ENCODE results near the gene NINJ1.

DNA sequence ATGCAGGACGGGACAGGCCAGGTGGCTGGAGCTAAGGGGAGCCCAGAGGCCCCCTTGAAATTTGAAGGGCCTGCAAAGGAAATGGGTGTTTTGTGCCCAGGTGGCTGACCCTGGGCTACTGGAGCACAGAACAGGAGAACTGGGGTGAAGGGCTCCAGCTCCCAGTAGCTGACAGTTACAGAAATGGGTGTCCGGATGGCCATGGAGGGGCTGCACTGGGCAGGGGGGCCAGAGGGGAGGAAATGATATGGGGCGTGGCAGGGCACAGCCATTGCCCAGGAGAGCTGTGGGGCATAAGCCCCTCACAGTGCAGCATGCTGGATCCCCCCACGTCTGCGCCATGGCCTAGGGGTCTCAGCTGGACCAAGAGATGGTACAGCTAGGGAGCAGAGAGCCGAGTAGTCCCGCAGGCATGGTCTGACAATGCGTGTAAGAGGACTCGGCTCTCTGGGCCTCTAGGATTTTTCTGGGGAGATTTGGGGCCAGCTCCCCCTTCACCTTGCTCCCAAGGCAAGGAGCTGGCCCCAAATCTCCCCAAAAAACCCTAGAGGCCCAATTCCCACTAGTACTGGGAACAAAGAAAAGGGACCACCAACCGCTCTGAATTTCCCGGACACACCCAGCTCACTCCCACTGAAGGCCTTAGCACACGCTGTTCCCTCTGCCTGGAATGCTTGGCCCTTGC, 45.9 kb downstream of the NINJ1 start:
- TF ChIP-seq POLR2A (IDR thresholded peaks at IDR 0.05; ENCODE audit: low read depth, low read length) = no peak
- TF ChIP-seq, protein P1, sequence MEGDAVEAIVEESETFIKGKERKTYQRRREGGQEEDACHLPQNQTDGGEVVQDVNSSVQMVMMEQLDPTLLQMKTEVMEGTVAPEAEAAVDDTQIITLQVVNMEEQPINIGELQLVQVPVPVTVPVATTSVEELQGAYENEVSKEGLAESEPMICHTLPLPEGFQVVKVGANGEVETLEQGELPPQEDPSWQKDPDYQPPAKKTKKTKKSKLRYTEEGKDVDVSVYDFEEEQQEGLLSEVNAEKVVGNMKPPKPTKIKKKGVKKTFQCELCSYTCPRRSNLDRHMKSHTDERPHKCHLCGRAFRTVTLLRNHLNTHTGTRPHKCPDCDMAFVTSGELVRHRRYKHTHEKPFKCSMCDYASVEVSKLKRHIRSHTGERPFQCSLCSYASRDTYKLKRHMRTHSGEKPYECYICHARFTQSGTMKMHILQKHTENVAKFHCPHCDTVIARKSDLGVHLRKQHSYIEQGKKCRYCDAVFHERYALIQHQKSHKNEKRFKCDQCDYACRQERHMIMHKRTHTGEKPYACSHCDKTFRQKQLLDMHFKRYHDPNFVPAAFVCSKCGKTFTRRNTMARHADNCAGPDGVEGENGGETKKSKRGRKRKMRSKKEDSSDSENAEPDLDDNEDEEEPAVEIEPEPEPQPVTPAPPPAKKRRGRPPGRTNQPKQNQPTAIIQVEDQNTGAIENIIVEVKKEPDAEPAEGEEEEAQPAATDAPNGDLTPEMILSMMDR (IDR thresholded peaks at IDR 0.05; ENCODE audit: extremely low read depth in 1 of 2, insufficient read depth in 1 of 2, low read depth in 1 of 2, low read length in 2 of 2) = no peak
- no peak for TF ChIP-seq EZH2 (IDR thresholded peaks at IDR 0.05; ENCODE audit: borderline replicate concordance, low read depth, low read length, severe bottlenecking)
- no peak for TF ChIP-seq JUN (IDR thresholded peaks at IDR 0.05; ENCODE audit: borderline replicate concordance, insufficient read depth, insufficient read length, low read depth)
- no peak for TF ChIP-seq MAX (IDR thresholded peaks at IDR 0.05; ENCODE audit: insufficient read depth, insufficient read length)
- no peak for TF ChIP-seq POLR2AphosphoS5 (IDR thresholded peaks at IDR 0.05; ENCODE audit: insufficient read depth, low read depth, low read length)
- no peak for TF ChIP-seq MYC (IDR thresholded peaks at IDR 0.05; ENCODE audit: low read depth, low read length)
- no peak for TF ChIP-seq FOS (IDR thresholded peaks at IDR 0.05; ENCODE audit: borderline replicate concordance, insufficient read depth, low read length)
